GM18520 (cell line): Measurements from ENCODE around the gene ABLIM1.

Experiments
- ATAC-seq: cut with Tn5 transposase; IDR thresholded peaks from one replicate; pipeline ENCODE4 v1.9.1; 2021; ENCODE audit not compliant: unreplicated experiment

ABLIM1 gene

DNA sequence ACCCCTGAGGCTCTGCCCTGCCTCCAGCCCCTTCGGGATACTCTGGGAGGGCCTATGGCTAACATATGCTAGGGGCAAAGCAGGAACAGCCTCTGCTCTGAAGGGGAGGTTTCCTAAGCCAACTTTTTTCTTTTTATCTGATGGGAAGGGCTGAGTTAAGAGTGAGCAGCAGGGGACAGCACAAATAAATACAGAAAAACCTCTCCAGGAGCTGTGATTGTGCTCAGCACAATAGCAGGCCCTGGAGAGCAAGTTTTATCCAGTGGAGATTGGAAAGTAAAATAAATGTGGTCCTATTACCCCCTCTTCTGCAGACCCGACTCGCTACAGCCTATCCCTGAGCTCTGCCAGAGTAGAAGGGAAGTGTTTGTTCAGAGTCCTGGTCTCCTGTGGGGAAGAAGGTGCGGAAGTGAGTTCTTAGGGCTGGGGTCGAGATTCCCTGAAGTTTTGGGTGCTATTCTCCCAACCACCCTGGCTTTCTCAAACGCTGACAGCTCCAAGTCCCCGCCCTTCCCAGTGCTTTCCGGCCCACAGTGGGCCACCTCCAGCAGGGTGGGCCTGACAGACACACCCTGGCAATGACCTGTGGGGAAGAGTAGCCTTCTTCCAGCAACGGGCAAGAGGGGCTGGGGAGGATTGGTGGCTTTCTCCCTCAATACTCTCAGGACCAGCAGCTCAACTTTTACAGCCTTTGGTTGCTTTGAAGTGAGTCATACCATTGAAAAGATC lies 230.8 kb downstream of the ABLIM1 start:
- ATAC-seq = no peak

DNA sequence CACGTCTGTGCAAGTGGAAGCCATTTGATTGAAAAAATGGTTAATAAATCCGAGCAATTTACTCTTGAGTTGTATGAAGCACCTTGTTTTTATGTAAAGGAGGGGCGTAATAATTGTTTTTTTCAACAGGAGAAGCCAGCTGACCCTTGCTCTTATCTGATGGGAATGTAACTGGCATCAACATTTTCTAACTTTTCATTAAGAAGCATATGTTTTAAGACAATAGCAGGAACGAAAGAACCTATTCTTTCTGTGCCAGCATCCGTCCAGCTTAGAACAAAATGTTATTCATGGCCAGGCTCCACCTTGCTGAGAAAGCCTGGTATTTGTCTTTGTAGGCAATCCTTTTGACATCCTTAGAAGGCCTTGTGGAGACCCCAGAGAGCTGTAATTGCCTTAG lies 231.6 kb downstream of the ABLIM1 start:
- ATAC-seq = no peak

GRCh38 chr10:114420811-114421485 lies 237.1 kb downstream of the ABLIM1 start:
- ATAC-seq = peak; percentile 59

DNA sequence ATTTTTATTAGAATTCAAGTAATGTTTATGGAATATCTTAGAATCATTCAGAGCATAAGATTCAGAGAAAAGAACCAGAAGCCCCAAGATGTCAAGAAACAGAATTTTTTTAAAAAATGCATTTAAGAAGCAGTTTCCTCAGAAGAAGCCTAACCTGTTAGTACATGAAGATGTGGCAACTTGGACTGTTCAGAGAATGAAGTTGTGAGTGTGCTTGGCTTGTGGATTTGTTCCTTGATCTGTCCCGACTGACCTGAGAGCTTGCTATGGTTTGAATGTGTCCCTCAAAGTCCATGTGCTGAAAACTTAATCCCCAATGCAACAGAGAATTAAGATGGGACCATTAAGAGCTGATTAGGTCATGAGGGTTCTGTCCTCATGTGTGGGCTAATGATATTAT lies 240.0 kb downstream of the ABLIM1 start:
- no peak for ATAC-seq

- ATAC-seq = no peak
These were observed 244.9 kb downstream of the ABLIM1 start for GRCh38 chr10:114412907-114413797.

GRCh38 chr10:114408968-114409444 lies 249.1 kb downstream of the ABLIM1 start:
- ATAC-seq = no peak

- ATAC-seq = no peak
These were observed 249.7 kb downstream of the ABLIM1 start for GRCh38 chr10:114408112-114408967.

DNA sequence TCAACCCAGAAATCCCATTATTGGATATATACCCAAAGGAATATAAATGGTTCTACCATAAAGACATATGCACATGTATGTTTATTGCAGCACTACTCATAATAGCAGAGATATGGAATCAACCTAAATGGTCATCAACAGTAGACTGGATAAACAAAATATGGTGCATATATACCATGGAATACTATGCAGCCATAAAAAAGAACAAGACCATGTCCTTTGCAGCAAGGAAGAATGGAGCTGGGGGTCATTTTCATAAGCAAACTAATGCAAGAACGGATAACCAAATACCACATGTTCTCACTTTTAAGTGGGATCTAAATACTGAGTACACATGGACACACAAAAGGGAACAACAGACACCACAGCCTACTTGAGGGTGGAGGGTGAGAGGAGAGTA lies 251.6 kb downstream of the ABLIM1 start:
- no peak for ATAC-seq

- ATAC-seq = no peak
These were observed 253.1 kb downstream of the ABLIM1 start for GRCh38 chr10:114405011-114405350.

GRCh38 chr10:114404171-114405010 lies 253.7 kb downstream of the ABLIM1 start, which contains the start of gene AFAP1L2:
AFAP1L2 (minus strand) TSS chr10:114404502; CDS start chr10:114404455, 47 bp downstream.
- no peak for ATAC-seq

GRCh38 chr10:114403541-114404161 lies 254.4 kb downstream of the ABLIM1 start:
- no peak for ATAC-seq

GRCh38 chr10:114402871-114403540 lies 255.1 kb downstream of the ABLIM1 start:
- ATAC-seq = no peak

DNA sequence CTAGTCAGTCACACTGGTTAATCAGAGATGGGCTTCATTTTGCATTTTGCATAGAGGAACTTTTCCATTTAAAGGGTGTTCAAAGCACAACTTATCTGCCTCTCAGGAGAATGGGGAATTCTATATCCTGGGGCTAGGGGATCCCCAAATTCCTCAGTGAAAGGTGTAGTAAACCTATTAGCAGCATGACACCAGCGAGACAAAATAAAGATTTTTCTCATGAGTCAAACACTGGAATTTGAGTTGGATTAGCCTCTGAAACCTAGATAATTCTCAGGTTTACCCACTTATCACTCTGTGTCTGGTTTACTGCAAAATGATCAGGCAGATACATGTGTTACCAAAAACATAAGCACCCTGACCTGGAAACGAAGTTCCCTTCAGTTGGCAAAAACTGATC lies 255.8 kb downstream of the ABLIM1 start:
- ATAC-seq = no peak

- no peak for ATAC-seq
These were observed 256.8 kb downstream of the ABLIM1 start for GRCh38 chr10:114401195-114401791.

GRCh38 chr10:114400091-114400490 lies 258.0 kb downstream of the ABLIM1 start:
- no peak for ATAC-seq

DNA sequence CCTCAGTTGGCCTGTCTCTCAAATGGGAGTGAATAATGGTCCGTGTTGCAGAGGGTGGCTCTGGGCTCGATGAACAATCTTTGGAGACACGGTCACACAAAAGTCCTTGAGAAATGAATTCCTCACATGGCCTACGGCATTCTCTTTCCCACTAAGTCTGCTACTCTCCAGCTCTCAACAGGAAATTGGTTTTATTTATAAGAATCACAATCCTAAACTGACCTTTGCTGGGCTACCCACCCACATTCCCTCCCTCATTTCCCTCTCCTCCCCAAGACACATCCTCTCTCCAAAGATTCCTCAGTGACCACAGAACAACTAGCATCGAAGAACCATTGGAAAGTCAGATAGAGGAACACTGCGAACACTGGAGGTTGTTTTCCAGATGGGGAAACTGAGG lies 258.5 kb downstream of the ABLIM1 start:
- ATAC-seq = no peak

- ATAC-seq = no peak
These were observed 259.3 kb downstream of the ABLIM1 start for GRCh38 chr10:114398587-114399331.
